ENCODE measurements around the gene SF1. TPM values are rescaled to one million over a fixed set of nuclear protein-coding genes. Genes with fewer than 3 reads are reported as not detected.

Gene SF1
- total RNA-seq, 2 donors from 2014 or later, result 196 to 213 TPM

GRCh38 chr11:64757549-64758329, 20.6 kb downstream of the SF1 start:
- Histone ChIP-seq H3K36me3 (no peaks in the 10 kb centered on the region), H3K27ac (no peak overlapping the region), H3K4me3 (no peak overlapping the region), H3K4me1 (peaks cover 0 to 42% of the 10 kb centered on the region in 2 donors), H3K9me3 (no peaks in the 10 kb centered on the region), H3K27me3 (no peaks in the 10 kb centered on the region)
- DNase-seq (ENCODE audit: low spot score), result no peak
- TF ChIP-seq, protein P1, sequence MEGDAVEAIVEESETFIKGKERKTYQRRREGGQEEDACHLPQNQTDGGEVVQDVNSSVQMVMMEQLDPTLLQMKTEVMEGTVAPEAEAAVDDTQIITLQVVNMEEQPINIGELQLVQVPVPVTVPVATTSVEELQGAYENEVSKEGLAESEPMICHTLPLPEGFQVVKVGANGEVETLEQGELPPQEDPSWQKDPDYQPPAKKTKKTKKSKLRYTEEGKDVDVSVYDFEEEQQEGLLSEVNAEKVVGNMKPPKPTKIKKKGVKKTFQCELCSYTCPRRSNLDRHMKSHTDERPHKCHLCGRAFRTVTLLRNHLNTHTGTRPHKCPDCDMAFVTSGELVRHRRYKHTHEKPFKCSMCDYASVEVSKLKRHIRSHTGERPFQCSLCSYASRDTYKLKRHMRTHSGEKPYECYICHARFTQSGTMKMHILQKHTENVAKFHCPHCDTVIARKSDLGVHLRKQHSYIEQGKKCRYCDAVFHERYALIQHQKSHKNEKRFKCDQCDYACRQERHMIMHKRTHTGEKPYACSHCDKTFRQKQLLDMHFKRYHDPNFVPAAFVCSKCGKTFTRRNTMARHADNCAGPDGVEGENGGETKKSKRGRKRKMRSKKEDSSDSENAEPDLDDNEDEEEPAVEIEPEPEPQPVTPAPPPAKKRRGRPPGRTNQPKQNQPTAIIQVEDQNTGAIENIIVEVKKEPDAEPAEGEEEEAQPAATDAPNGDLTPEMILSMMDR (IDR thresholded peaks at IDR 0.05), result no peak

DNA sequence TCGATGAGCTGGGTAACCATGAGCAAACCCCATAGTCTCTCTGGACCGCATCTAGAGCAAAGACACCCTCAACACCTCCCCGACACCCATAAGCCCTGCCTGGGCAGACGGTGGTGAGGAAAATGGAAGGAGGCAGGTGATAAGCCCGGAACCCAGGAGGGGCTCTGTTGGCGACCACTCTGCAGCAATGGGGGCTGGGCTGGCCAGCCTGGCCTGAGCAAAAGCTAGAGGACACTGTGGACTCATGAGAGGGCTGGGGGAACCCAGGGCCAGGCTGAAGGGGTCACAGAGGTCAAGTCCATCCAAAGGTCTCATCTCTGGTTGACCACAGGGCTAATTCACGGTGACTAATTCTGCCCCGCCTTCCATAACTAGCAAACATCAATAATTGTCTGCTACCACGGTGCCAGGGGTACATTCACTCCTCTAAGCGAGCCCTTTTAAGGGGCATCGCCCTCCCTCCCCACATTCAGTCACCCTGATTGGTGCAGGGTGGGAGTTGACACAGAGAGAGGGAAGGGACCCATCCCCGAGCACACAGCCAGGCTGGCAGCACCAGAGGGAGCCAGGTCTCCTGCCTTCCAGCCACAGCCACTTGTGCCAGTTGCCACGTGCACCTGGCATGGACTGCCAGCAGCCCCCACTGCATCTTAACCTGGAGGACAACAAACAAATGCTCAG, 22.5 kb downstream of the SF1 start:
- DNase-seq (ENCODE audit: low spot score), result no peak
- Histone ChIP-seq H3K9me3 (no peaks in the 10 kb centered on the region), H3K27me3 (no peaks in the 10 kb centered on the region), H3K27ac (no peak overlapping the region), H3K4me1 (peaks cover 0 to 24% of the 10 kb centered on the region in 2 donors), H3K36me3 (peaks cover 13% of the 10 kb centered on the region), H3K4me3 (no peak overlapping the region)
- TF ChIP-seq, protein P1 (IDR thresholded peaks at IDR 0.05), result no peak

DNA sequence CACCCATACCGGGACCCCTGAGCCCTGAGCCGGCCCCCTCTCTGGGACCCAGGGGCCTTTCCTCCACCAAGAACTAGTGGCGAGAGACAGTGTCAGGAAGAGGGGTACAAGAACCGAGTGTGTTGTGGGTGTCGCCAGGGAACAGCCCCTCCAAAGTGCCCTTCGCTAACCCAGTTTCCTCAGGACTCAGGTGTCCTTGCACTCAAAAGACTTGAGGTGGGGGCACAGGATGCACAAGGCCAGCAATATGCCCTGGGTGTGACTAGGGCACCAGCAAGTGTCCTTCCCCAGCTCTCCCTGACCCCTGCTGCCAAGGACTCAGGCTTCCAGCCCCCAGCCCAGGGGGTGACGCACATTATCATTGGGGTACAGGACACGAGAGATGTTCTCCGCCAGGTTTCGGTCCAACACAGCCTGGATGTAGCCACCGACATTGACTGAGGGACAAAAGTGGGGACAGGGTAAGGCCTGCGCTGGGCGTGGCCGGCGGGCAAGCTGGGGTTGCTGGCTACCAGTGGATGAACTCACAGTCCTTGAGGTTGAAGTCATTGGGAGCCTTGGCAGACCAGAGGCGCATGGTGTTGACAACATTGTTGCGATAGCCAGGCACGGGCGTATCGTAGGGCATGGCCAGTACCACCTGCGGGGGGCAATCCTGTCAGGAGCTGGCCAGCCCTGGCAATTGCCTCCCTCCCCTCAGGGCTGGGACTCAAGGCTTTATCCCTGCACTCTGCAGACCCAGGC, 23.3 kb downstream of the SF1 start:
- Histone ChIP-seq H3K4me3 (no peak overlapping the region), H3K36me3 (peaks cover 13% of the 10 kb centered on the region), H3K4me1 (peaks cover 0 to 17% of the 10 kb centered on the region in 2 donors), H3K27me3 (no peaks in the 10 kb centered on the region), H3K9me3 (no peaks in the 10 kb centered on the region), H3K27ac (no peak overlapping the region)
- DNase-seq (ENCODE audit: low spot score), result no peak
- TF ChIP-seq, protein P1 (IDR thresholded peaks at IDR 0.05), result no peak

DNA sequence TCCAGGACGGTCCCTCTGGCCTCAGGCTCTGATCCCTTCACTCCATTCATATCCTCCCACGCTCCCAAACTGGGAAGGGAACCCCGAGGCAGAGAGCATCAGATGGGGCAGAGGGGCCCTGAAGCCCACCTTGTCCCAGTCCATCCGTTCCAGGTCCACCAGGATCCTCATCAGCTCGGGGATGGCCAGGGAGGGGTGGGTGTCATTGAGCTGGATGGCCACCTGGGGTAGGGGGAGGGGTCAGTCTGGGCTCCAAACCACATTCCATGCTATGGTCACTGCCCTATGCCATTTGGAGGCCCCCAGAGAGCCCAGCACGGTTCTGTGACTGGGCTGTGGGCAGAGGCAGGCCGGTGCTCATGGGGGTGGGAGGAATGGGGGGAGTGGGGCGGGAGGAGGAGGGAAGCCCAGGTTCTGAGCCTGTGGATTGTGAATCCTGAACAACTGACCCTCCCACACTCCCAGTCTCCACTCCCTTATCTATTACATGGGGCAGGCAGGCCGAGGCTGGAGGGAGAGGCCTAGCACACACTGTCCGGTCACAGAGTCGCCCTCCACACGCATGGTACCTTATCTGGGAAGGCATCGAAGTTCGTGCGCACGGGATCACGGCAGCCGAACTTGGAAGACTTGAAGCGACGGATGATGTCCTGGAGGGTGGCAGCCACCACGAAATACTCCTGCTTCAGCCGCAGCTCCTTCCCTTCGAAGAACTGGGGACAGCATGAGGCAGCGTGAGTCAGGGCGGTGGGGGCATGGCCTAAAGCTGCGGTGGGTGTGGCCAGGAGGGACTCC, 24.0 kb downstream of the SF1 start:
- DNase-seq (ENCODE audit: low spot score), result no peak
- Histone ChIP-seq H3K36me3 (peaks cover 13% of the 10 kb centered on the region), H3K4me1 (peaks cover 0 to 9% of the 10 kb centered on the region in 2 donors), H3K9me3 (no peaks in the 10 kb centered on the region), H3K27ac (no peak overlapping the region), H3K4me3 (no peak overlapping the region), H3K27me3 (no peaks in the 10 kb centered on the region)
- TF ChIP-seq, protein P1 (IDR thresholded peaks at IDR 0.05), result no peak

- no peak for DNase-seq (ENCODE audit: low spot score)
- Histone ChIP-seq H3K4me3 (no peak overlapping the region), H3K36me3 (peaks cover 13% of the 10 kb centered on the region), H3K9me3 (no peaks in the 10 kb centered on the region), H3K27me3 (no peaks in the 10 kb centered on the region), H3K4me1 (peaks cover 0 to 2% of the 10 kb centered on the region in 2 donors), H3K27ac (no peak overlapping the region)
- TF ChIP-seq, protein P1 (IDR thresholded peaks at IDR 0.05), result no peak
These were observed 24.8 kb downstream of the SF1 start for GRCh38 chr11:64753380-64754123.
